GM23248 (cell line): ENCODE data around the gene IL36G. TPM values are rescaled to one million over a fixed set of nuclear protein-coding genes. Genes with fewer than 3 reads are reported as not detected.

ENCODE experiments used
- DNase-seq: peaks from one replicate; pipeline ENCODE4 v3.0.0-alpha.2; 2015
- H2AFZ ChIP-seq: fragments of 200-600 bp; sonication (generic); 2 replicates; pipeline ENCODE4 v1.6.1; 2016; ENCODE audit warnings: antibody characterized with exemption
- H3F3A ChIP-seq: fragments of 200-600 bp; sonication (generic); 2 replicates; pipeline ENCODE4 v1.6.1; 2016; ENCODE audit warnings: mild to moderate bottlenecking, antibody characterized with exemption, mixed run types; ENCODE audit not compliant: insufficient read depth
- H3K27ac ChIP-seq: fragments of 200-600 bp; sonication (generic); 2 replicates; pipeline ENCODE4 v1.5.1; 2016; ENCODE audit warnings: mild to moderate bottlenecking
- H3K27me3 ChIP-seq: fragments of 200-600 bp; sonication (generic); replicated peaks from 2 replicates; pipeline ENCODE4 v1.6.1; 2016; ENCODE audit warnings: mild to moderate bottlenecking; ENCODE audit not compliant: insufficient read depth
- H3K36me3 ChIP-seq: fragments of 200-600 bp; sonication (generic); 2 replicates; pipeline ENCODE4 v1.6.1; 2016; ENCODE audit warnings: low read depth, mild to moderate bottlenecking
- H3K4me1 ChIP-seq: fragments of 200-600 bp; sonication (generic); 2 replicates; pipeline ENCODE4 v1.6.1; 2016; ENCODE audit warnings: mild to moderate bottlenecking; ENCODE audit not compliant: insufficient read depth
- H3K4me2 ChIP-seq: fragments of 200-600 bp; sonication (generic); one replicate; pipeline ENCODE4 v1.6.1; 2016; ENCODE audit warnings: mild to moderate bottlenecking; ENCODE audit not compliant: unreplicated experiment
- H3K4me3 ChIP-seq: fragments of 200-600 bp; sonication (generic); 2 replicates; pipeline ENCODE4 v1.5.1; 2016; ENCODE audit warnings: mild to moderate bottlenecking
- H3K79me2 ChIP-seq: fragments of 200-600 bp; sonication (generic); 2 replicates; pipeline ENCODE4 v1.6.1; 2016; ENCODE audit warnings: mild to moderate bottlenecking; ENCODE audit not compliant: insufficient read depth
- H3K9ac ChIP-seq: fragments of 200-600 bp; sonication (generic); 2 replicates; pipeline ENCODE4 v1.6.1; 2016; ENCODE audit warnings: mild to moderate bottlenecking
- H3K9me2 ChIP-seq: fragments of 200-600 bp; sonication (generic); 2 replicates; pipeline ENCODE4 v1.6.1; 2016; ENCODE audit warnings: mixed run types, mild to moderate bottlenecking, moderate library complexity; ENCODE audit not compliant: insufficient read depth
- H3K9me3 ChIP-seq: fragments of 200-600 bp; sonication (generic); one replicate; pipeline ENCODE4 v1.6.1; 2017; ENCODE audit warnings: low read depth
- H4K20me1 ChIP-seq: fragments of 200-600 bp; sonication (generic); 2 replicates; pipeline ENCODE4 v1.6.0; 2016; ENCODE audit not compliant: insufficient read depth
- EZH2 ChIP-seq: fragments of 200-600 bp; sonication (generic); IDR thresholded peaks from 2 replicates; pipeline ENCODE4 v1.6.1; 2018; ENCODE audit warnings: antibody characterized with exemption, mild to moderate bottlenecking; ENCODE audit not compliant: insufficient read depth, poor library complexity, severe bottlenecking
- EZH2phosphoT487 ChIP-seq: fragments of 200-600 bp; sonication (generic); IDR thresholded peaks from 2 replicates; pipeline ENCODE4 v1.6.1; 2018; ENCODE audit warnings: antibody characterized with exemption, moderate library complexity, mild to moderate bottlenecking, low read depth; ENCODE audit not compliant: insufficient read depth
- WGBS, 2 experiments: methylation state at CpG; one replicate each; pipeline ENCODE4 v1.1.6; 2015 to 2017; ENCODE audit warnings: low lambda C conversion rate in 2 of 2, low coverage in 1 of 2; ENCODE audit errors: missing lambda C conversion rate in 2 of 2; 5-methylcytosine and 5-hydroxymethylcytosine counted together
- in situ Hi-C: fragments of 300-500 bp; cut with MboI; formaldehyde crosslinking; loops from 2 replicates; pipeline ENCODE4 v1.15.0; 2020
- polyA plus RNA-seq: library from polyadenylated mRNA; unstranded; fragments of >200 nt; fragmentation: Nextera tagmentation; extraction: Ambion mirVana; gene quantifications from 2 replicates; pipeline ENCODE4 v1.2.1, GENCODE V29; 2016
- total RNA-seq: library from RNA; depleted of rRNA; stranded (reverse); fragments of >200 nt; shearing (Covaris generic); gene quantifications from 2 replicates; pipeline ENCODE4 v1.2.3, GENCODE V29; 2014

IL36G gene
- total and polyA plus RNA-seq, 2 experiments from 2014 or later, result not detected

- Histone ChIP-seq H2AFZ (no peak overlapping the region), H3K27ac (no peak overlapping the region), H3F3A (no peaks in the 10 kb centered on the region), H3K9ac (no peak overlapping the region), H3K4me2 (no peak overlapping the region), H3K27me3 (peaks cover 27% of the 10 kb centered on the region), H4K20me1 (no peaks in the 10 kb centered on the region), H3K79me2 (no peaks in the 10 kb centered on the region), H3K4me3 (no peak overlapping the region), H3K4me1 (no peaks in the 10 kb centered on the region), H3K9me2 (no peaks in the 10 kb centered on the region), H3K9me3 (no peaks in the 10 kb centered on the region), H3K36me3 (no peaks in the 10 kb centered on the region)
- no peak for TF ChIP-seq EZH2phosphoT487
- no peak for TF ChIP-seq EZH2
- in situ Hi-C loops, result loop anchor here (25.0 kb wide), 1 partner anchor 327 kb away; no protein-coding TSS in a partner anchor
- WGBS, 2 experiments, result 76 to 79% methylated on average over 5 of the region's 5 CpGs
- no peak for DNase-seq
Measured at GRCh38 chr2:112939425-112939824, 38.4 kb upstream of the IL36G start.

DNA sequence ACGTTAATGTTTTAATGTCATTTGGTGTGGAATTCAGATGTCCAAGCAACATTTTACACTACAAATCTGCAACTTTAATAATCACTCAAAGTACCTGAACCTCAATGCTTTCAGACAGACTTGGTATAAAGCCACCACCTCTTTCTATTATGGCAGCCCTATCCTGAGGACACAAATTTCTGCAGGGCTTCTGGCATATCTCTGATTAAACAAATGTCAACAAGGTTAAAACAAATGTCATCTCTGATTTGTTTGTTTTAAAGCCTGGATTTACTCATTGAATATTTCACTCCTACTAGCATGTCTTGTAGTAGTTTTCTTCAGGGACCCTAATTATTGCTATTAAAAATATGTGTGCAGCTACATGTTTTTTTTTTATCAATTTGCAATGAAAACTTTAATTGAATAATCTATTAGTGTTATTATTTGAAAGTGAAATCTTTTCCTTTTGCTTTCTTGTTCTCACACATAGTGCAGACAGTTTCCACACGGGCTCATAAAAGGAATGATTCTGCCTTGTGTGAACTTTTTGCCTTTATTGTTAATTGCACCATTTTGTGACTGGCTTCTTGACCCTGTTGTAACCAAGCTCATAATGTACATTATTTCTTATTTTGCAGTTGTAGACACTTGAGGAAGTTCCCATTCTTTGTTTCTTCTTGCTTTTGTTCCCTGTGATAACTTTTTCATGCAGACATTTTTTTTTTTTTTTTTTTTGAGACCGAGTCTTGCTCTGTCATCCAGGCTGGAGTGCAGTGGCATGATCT, 36.8 kb upstream of the IL36G start:
- H2AFZ ChIP-seq, result no peak overlapping the region
- H3K4me2 ChIP-seq, result no peak overlapping the region
- no peaks in the 10 kb centered on the region for H3K4me1 ChIP-seq
- no peaks in the 10 kb centered on the region for H3K9me2 ChIP-seq
- in situ Hi-C loops, result loop anchor here (5.0 to 25.0 kb wide), 2 partner anchors 189 to 329 kb away; no protein-coding TSS in a partner anchor
- H3K36me3 ChIP-seq, result no peaks in the 10 kb centered on the region
- H3K27ac ChIP-seq, result no peak overlapping the region
- no peak for TF ChIP-seq EZH2
- TF ChIP-seq EZH2phosphoT487, result no peak
- no peaks in the 10 kb centered on the region for H4K20me1 ChIP-seq
- H3F3A ChIP-seq, result no peaks in the 10 kb centered on the region
- WGBS, 2 experiments, result 29 to 43% methylated on average over 3 of the region's 3 CpGs
- H3K9me3 ChIP-seq, result peaks cover 2% of the 10 kb centered on the region
- no peak overlapping the region for H3K4me3 ChIP-seq
- H3K79me2 ChIP-seq, result no peaks in the 10 kb centered on the region
- no peak for DNase-seq
- H3K27me3 ChIP-seq, result peaks cover 27% of the 10 kb centered on the region
- no peak overlapping the region for H3K9ac ChIP-seq

GRCh38 chr2:112941753-112942653, 35.8 kb upstream of the IL36G start:
- H3K9ac ChIP-seq, result no peak overlapping the region
- H3K36me3 ChIP-seq, result no peaks in the 10 kb centered on the region
- peaks cover 2% of the 10 kb centered on the region for H3K9me3 ChIP-seq
- no peaks in the 10 kb centered on the region for H3K79me2 ChIP-seq
- 16 to 19% methylated on average over 14 of the region's 14 CpGs for WGBS, 2 experiments
- H4K20me1 ChIP-seq, result no peaks in the 10 kb centered on the region
- in situ Hi-C loops, result loop anchor here (5.0 to 25.0 kb wide), 2 partner anchors 190 to 330 kb away; no protein-coding TSS in a partner anchor
- H3K9me2 ChIP-seq, result no peaks in the 10 kb centered on the region
- no peaks in the 10 kb centered on the region for H3K4me1 ChIP-seq
- no peak overlapping the region for H3K4me2 ChIP-seq
- H3F3A ChIP-seq, result no peaks in the 10 kb centered on the region
- TF ChIP-seq EZH2 (no peak), EZH2phosphoT487 (no peak)
- no peak overlapping the region for H2AFZ ChIP-seq
- no peak overlapping the region for H3K4me3 ChIP-seq
- peaks cover 28% of the 10 kb centered on the region for H3K27me3 ChIP-seq
- peak; percentile 86 for DNase-seq
- no peak overlapping the region for H3K27ac ChIP-seq

GRCh38 chr2:112942654-112943002, 35.2 kb upstream of the IL36G start:
- no peaks in the 10 kb centered on the region for H3K79me2 ChIP-seq
- no peaks in the 10 kb centered on the region for H4K20me1 ChIP-seq
- H2AFZ ChIP-seq, result no peak overlapping the region
- no peak overlapping the region for H3K4me3 ChIP-seq
- H3K9me2 ChIP-seq, result no peaks in the 10 kb centered on the region
- WGBS, 2 experiments, result 0 to 3% methylated on average over 2 of the region's 2 CpGs
- TF ChIP-seq EZH2 (no peak), EZH2phosphoT487 (no peak)
- H3K4me1 ChIP-seq, result no peaks in the 10 kb centered on the region
- H3K9ac ChIP-seq, result no peak overlapping the region
- H3K4me2 ChIP-seq, result no peak overlapping the region
- peaks cover 2% of the 10 kb centered on the region for H3K9me3 ChIP-seq
- peak; percentile 12 for DNase-seq
- in situ Hi-C loops, result loop anchor here (5.0 to 25.0 kb wide), 2 partner anchors 190 to 330 kb away; no protein-coding TSS in a partner anchor
- H3F3A ChIP-seq, result no peaks in the 10 kb centered on the region
- no peak overlapping the region for H3K27ac ChIP-seq
- peaks cover 30% of the 10 kb centered on the region for H3K27me3 ChIP-seq
- no peaks in the 10 kb centered on the region for H3K36me3 ChIP-seq
